Right cardiac atrium (tissue), 5 donors: ENCODE results near the gene ASIP. TPM values are rescaled to one million over a fixed set of nuclear protein-coding genes. Genes with fewer than 3 reads are reported as not detected.
"Not testable (repeated sequence)": the region's sequence is repeated elsewhere in the genome, so short reads cannot be mapped to it uniquely, and the experiment has no call there.

Experiments used
- ATAC-seq, 2 donors: fragments of 200-7000 bp; cut with Tn5 transposase; one replicate each; pipeline versions ENCODE4 v1.8.0 to v1.9.1; 2020; ENCODE audit warnings: moderate library complexity in 2 of 2, mild to moderate bottlenecking in 1 of 2
- DNase-seq, 3 donors: peaks; one replicate each; pipeline ENCODE4 v3.0.0-alpha.2; 2020
- H3K27ac ChIP-seq: one replicate; pipeline ENCODE4 v1.5.1; 2013; ENCODE audit warnings: mild to moderate bottlenecking, low read length, control low read depth, moderate library complexity
- H3K27me3 ChIP-seq: one replicate; pipeline ENCODE4 v1.6.1; 2013; ENCODE audit not compliant: control insufficient read depth, insufficient read depth
- H3K4me1 ChIP-seq: one replicate; pipeline ENCODE4 v1.6.1; 2013; ENCODE audit warnings: low read length; ENCODE audit not compliant: control insufficient read depth, insufficient read depth
- H3K4me3 ChIP-seq: one replicate; pipeline ENCODE4 v1.5.1; 2013; ENCODE audit warnings: low read length, control low read depth
- H3K9me3 ChIP-seq: one replicate; pipeline ENCODE4 v1.6.1; 2013; ENCODE audit warnings: low read length; ENCODE audit not compliant: control insufficient read depth
- WGBS: extraction: QIAGEN DNeasy Blood & Tissue Kit; methylation state at CpG from one replicate; pipeline ENCODE4 v1.1.7; 2013; 5-methylcytosine and 5-hydroxymethylcytosine counted together
- intact Hi-C, 4 donors: fragments of 100-400 bp; cut with DNase I; formaldehyde crosslinking; loops; one replicate each; pipeline versions ENCODE4 v1.11.0 to v1.14.0; 2022 to 2023
- long read RNA-seq, 4 donors: library from polyadenylated mRNA; unstranded; transcript quantifications; one replicate each; pipeline ENCODE4 v2.0.0, GENCODE V29; 2020 to 2021
- polyA plus RNA-seq: library from polyadenylated mRNA; stranded (reverse); fragments of 200-250 nt; gene quantifications from one replicate; pipeline ENCODE4 v1.2.3, GENCODE V29; 2013
- total RNA-seq, 4 donors: library from RNA; stranded (reverse); fragmentation: NEBNext Ultra II Directional; extraction: Animal tissue kit (Norgen Biotek cat#: 25700); gene quantifications; one replicate each; pipeline ENCODE4 v1.2.1, GENCODE V29; 2021
- donor health status: healthy with polysubstance abuse.
- donor health status: DM: no; HTN: yes; CAD: no.
- donor health status: DM: no; HTN: no; CAD: no.
- donor health status: DM: no; HTN: yes; CAD: no; lungs with severe emphysema.
- donor health status: DM: yes; HTN: yes; CAD: no.

ASIP gene
- total RNA-seq (1 to 10 TPM in 3 of 4 donors, under 1 TPM in 1; 0.67 to 3.3 (median 2.7) TPM), polyA plus RNA-seq (8.0 TPM)
- long read RNA-seq, donor 1, partial matches to known transcripts, result 0 of 3 reads
- long read RNA-seq, donor 1, other reads (novel, unspliced or antisense), result 3 of 3 reads
- long read RNA-seq, donor 2, partial matches to known transcripts, result 2 of 2 reads
- long read RNA-seq, donor 2, other reads (novel, unspliced or antisense), result 0 of 2 reads
- long read RNA-seq, donor 3, result 0 reads
- long read RNA-seq, donor 4, partial matches to known transcripts, result 2 of 2 reads
- long read RNA-seq, donor 4, other reads (novel, unspliced or antisense), result 0 of 2 reads

GRCh38 chr20:34240693-34241615 is at the start of gene ASIP:
TSS of gene ASIP (plus strand) at chr20:34241423. CDS start at chr20:34260375, 18,952 bp downstream.
- DNase-seq (no peak), ATAC-seq (no peak)
- no peaks in the 10 kb centered on the region for H3K9me3 ChIP-seq
- H3K4me1 ChIP-seq, result no peaks in the 10 kb centered on the region
- 72% methylated on average over 9 of the region's 9 CpGs for WGBS
- H3K27ac ChIP-seq, result no peak within 1 kb of the TSS
- H3K4me3 ChIP-seq, result no peak within 1 kb of the TSS
- intact Hi-C loops, result no loop called here
- H3K27me3 ChIP-seq, result no peaks in the 10 kb centered on the region

GRCh38 chr20:34193051-34193450 is 48.2 kb upstream of the ASIP start:
- 60% methylated on average over 3 of the region's 3 CpGs for WGBS
- no peaks in the 10 kb centered on the region for H3K9me3 ChIP-seq
- DNase-seq (no peak), ATAC-seq (no peak)
- no peak overlapping the region for H3K27ac ChIP-seq
- no peaks in the 10 kb centered on the region for H3K4me1 ChIP-seq
- H3K27me3 ChIP-seq, result no peaks in the 10 kb centered on the region
- H3K4me3 ChIP-seq, result no peak overlapping the region
- intact Hi-C loops, result no loop called here

DNA sequence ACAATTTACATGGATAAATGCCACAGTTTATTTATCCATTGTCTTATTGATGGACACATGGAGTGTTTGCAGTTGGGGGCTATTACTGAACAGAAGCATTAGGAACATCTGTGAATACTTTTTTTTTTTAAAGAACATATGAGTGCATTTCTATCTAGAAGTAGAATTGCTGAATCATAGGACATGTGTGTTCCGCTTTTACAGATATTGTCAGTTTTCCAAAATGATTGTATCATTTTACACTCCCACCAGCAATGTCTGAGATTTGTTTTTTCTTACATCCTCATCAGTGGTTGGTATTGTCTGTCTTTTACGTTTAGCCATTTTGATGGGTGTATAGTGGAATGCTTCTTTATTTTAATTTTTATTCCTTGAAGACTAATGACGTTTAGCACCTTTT is 42.0 kb upstream of the ASIP start:
- intact Hi-C loops, result no loop called here
- no peaks in the 10 kb centered on the region for H3K4me1 ChIP-seq
- H3K4me3 ChIP-seq, result no peak overlapping the region
- no peak overlapping the region for H3K27ac ChIP-seq
- DNase-seq, result no peak
- no peak for ATAC-seq
- 64% methylated on average over 3 of the region's 3 CpGs for WGBS
- H3K27me3 ChIP-seq, result no peaks in the 10 kb centered on the region
- H3K9me3 ChIP-seq, result no peaks in the 10 kb centered on the region

DNA sequence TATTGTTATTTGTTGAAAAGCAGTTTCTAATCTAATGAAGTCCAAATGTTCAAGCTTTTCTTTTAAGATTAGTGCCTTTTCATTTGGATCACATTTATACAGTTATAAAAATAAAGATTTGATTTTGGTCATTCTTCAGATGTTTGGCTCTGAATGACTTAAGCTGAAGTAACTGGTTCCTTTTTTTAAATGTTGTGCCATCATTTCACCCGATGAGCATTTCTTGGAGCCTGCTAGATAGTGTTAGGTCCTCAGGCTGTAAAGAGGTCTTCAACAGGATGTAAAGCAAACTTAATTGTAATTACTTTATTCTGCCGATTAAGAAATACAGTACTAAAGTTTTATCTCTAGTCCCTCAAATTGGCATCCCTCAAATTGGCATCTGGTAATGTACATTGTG is 41.2 kb upstream of the ASIP start:
- no peak overlapping the region for H3K27ac ChIP-seq
- no peaks in the 10 kb centered on the region for H3K4me1 ChIP-seq
- DNase-seq (no peak), ATAC-seq (no peak)
- H3K4me3 ChIP-seq, result no peak overlapping the region
- WGBS, result 53% methylated on average over 2 of the region's 2 CpGs
- H3K27me3 ChIP-seq, result no peaks in the 10 kb centered on the region
- H3K9me3 ChIP-seq, result no peaks in the 10 kb centered on the region
- intact Hi-C loops, result no loop called here

- ATAC-seq, result no peak
- 80% methylated on average over 4 of the region's 4 CpGs for WGBS
Observed at GRCh38 chr20:34201531-34201930, 39.7 kb upstream of the ASIP start.

DNA sequence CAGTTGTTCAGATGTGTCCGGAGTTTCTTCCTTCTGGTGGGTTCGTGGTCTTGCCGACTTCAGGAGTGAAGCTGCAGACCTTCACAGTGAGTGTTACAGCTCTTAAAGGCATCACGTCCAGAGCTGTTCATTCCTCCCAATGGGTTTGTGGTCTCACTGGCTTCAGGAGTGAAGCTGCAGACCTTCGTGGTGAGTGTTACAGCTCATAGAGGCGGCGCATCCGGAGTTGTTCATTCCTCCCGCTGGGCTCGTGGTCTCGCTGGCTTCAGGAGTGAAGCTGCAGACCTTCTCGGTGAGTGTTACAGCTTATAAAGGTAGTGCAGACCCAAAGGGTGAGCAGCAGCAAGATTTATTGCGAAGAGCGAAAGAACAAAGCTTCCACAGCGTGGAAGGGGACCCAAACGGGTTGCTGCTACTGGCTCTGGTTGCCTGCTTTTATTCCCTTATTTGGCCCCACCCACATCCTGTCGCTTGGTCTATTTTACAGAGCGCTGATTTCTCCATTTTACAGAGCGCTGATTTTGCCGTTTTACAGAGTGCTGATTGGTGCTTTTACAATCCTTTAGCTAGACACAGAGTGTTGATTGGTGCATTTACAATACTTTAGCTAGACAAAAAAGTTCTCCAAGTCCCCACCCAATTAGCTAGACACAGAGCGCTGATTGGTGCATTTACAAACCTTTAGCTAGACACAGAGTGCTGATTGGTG is 35.9 kb upstream of the ASIP start:
- 81% methylated on average over 21 of the region's 21 CpGs for WGBS
- intact Hi-C loops, result not testable (repeated sequence)

More at GRCh38 chr20:34201531-34201930, 39.7 kb upstream of the ASIP start:
- Histone ChIP-seq H3K4me1 (no peaks in the 10 kb centered on the region), H3K27ac (no peak overlapping the region), H3K9me3 (no peaks in the 10 kb centered on the region), H3K27me3 (no peaks in the 10 kb centered on the region), H3K4me3 (no peak overlapping the region)
- no peak for DNase-seq
- intact Hi-C loops, result no loop called here

DNA sequence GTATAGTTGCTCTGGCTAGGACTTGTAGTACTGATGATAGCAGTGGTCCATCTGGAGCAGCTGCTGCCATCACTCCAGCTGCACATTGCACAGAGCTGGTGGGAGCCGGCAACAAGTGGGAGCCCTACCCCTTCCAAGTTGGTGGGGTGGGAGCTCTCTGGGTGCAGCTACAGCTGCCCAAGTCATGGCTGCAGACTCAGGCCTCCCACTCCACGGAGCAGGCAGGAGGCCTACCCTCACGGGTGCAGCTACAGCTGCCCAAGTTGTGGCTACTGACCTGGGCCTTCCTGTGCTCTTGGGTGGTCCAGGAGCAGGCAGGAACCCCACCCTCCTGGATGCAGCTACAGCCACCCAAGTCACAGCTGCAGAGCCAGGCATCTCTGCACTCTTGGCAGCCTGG is 32.1 kb upstream of the ASIP start:
- H3K27ac ChIP-seq, result no peak overlapping the region
- DNase-seq, result no peak
- no peaks in the 10 kb centered on the region for H3K27me3 ChIP-seq
- no peaks in the 10 kb centered on the region for H3K9me3 ChIP-seq
- ATAC-seq, result no peak
- H3K4me1 ChIP-seq, result no peaks in the 10 kb centered on the region
- intact Hi-C loops, result no loop called here
- no peak overlapping the region for H3K4me3 ChIP-seq
- 54% methylated on average over 3 of the region's 3 CpGs for WGBS

More for the DNA sequence above, 35.9 kb upstream of the ASIP start:
- DNase-seq, H3K9me3 ChIP-seq, H3K27ac ChIP-seq, H3K4me3 ChIP-seq, H3K27me3 ChIP-seq, H3K4me1 ChIP-seq, ATAC-seq: not testable (repeated sequence)

DNA sequence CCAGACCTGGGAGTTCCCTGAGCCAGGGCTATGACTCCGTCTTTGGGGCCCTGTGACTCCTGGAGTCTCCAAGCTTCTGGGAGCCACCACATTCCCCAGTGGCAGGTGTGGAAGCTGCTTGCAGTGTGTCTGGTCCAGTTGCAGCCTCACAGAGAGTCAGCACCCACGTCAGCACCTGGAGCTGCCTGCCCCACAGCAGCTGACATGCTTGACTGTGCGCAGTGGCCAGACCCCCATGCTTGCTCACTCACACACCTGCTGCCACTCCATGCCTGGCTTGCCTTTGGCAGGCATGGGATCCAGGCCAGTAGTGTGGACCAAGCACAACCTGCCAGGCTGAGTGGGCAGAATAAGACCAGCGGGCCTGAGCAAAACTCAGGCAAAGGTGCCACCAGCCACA is 31.0 kb upstream of the ASIP start:
- DNase-seq, result no peak
- Histone ChIP-seq H3K27ac (no peak overlapping the region), H3K27me3 (no peaks in the 10 kb centered on the region), H3K4me3 (no peak overlapping the region), H3K4me1 (no peaks in the 10 kb centered on the region), H3K9me3 (no peaks in the 10 kb centered on the region)
- intact Hi-C loops, result no loop called here
- no peak for ATAC-seq
- WGBS, result 91% methylated on average over 4 of the region's 4 CpGs

GRCh38 chr20:34211591-34211990 is 29.6 kb upstream of the ASIP start:
- H3K4me1 ChIP-seq, result no peaks in the 10 kb centered on the region
- no peaks in the 10 kb centered on the region for H3K9me3 ChIP-seq
- no peaks in the 10 kb centered on the region for H3K27me3 ChIP-seq
- DNase-seq (no peak), ATAC-seq (no peak)
- no peak overlapping the region for H3K27ac ChIP-seq
- H3K4me3 ChIP-seq, result no peak overlapping the region
- 73% methylated on average over 2 of the region's 2 CpGs for WGBS
- intact Hi-C loops, result no loop called here

DNA sequence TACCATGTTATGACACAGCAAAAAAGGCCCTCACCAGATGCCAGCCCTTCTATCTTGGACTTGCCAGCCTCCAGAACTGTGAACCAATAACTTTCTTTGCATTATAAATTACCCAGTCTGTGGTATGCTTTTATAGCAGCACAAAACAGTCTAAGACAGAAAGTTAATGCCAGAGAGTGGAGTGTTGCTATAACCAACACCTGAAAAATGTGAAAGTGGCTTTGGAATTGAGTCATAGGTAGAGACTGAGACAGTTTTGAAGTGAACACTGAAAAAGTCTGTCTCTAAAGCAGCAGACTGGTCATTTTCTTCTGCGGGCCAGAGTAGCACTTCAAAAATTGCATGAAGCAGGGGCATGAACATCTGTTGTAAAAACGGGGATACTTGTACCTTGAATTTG is 28.0 kb upstream of the ASIP start:
- DNase-seq (no peak), ATAC-seq (no peak)
- Histone ChIP-seq H3K9me3 (no peaks in the 10 kb centered on the region), H3K4me3 (no peak overlapping the region), H3K4me1 (no peaks in the 10 kb centered on the region), H3K27ac (no peak overlapping the region), H3K27me3 (no peaks in the 10 kb centered on the region)
- intact Hi-C loops, result no loop called here
- 84% methylated on average over 2 of the region's 2 CpGs for WGBS
